CD4-positive, alpha-beta T cell treated with Interleukin-2 at 100 ng/mL for 4 hours (primary cell): Measurements from ENCODE around the gene MLLT3.
A peak's percentile ranks its signal among the peaks of the same experiment; 100 is the strongest.

Experiments used
- DNase-seq: peaks from one replicate; pipeline ENCODE4 v3.0.0-alpha.2; 2020; ENCODE audit warnings: low spot score

MLLT3 gene

GRCh38 chr9:20511686-20512085, 110.6 kb downstream of the MLLT3 start:
- DNase-seq: no peak

GRCh38 chr9:20509466-20509865, 112.8 kb downstream of the MLLT3 start:
- DNase-seq: no peak

DNA sequence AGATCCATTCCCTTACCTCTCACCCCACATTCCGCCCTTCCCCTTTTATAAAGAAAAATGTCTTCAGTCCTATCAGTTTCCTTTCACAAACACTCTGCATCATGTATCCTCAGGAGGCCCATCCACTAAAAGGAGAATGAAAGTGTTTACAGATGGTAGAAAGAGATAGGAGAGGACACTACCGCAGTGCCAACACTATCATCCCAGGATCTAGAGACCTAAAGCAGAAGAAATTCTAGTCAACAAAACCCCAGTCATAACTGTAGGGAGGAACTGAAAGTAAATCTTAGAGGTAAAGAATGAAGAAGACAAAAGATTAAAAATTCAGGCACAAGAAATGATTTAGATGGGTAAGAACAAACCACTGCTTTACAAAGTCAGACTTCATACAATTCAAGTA, 114.1 kb downstream of the MLLT3 start:
- no peak for DNase-seq

DNA sequence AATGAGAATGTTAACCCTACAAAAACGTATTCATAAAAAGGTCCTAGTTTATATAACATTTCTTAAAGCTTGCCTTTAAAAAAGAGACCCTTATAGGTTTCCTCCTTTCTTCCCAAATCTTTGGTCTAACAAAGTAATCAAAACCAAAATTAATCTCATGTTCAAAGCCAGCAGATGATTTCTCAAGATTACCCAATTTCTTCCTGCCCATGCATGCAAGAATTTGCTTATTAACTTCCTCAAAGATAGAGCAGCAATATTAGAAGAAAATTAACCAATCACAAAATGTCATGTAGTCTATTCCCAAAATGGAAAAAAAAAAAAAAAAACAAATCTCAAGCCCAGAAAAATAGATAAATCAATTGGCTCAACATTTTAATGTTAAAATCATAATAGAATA, 114.9 kb downstream of the MLLT3 start:
- no peak for DNase-seq

- no peak for DNase-seq
Measured at GRCh38 chr9:20506099-20506900, 116.0 kb downstream of the MLLT3 start.

DNA sequence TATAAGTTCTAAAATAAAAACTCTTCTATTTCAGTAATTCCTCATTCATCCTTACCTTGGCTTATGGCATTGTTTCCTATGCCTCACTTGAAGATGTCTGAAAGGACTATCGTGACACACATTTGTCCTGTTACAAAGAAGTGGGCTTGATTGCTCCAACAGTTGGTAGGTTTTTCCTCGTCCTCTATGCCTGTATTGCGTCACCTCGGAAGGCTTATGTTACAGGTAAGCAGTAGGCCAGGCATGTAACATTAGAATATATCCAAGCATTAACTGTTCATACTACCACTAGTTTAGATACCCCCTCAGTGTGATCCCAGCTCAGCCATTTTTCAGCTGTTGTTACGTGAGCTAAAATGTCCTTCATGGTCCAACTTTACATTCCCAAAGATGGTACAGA, 116.7 kb downstream of the MLLT3 start:
- no peak for DNase-seq

DNA sequence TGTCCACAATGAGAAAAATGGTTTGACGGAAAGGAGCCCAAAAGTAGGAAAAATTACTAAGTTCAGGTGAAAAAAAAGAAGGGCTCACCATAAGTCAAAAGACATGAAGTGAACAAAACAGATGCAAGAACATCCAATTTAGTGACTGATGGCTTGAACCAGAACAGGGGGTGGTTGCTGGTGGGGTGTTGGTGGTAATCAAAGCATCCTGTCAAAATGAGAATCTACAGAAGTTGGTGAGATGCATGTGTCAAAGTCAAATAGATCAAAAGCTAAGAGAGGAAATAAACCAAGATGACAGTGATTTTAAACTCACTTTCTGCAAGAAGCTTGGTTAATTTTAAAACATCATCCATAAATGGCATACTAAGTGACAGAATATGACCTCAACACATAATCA, 117.4 kb downstream of the MLLT3 start:
- peak; percentile 40 for DNase-seq

GRCh38 chr9:20500101-20500500, 122.2 kb downstream of the MLLT3 start:
- no peak for DNase-seq

DNA sequence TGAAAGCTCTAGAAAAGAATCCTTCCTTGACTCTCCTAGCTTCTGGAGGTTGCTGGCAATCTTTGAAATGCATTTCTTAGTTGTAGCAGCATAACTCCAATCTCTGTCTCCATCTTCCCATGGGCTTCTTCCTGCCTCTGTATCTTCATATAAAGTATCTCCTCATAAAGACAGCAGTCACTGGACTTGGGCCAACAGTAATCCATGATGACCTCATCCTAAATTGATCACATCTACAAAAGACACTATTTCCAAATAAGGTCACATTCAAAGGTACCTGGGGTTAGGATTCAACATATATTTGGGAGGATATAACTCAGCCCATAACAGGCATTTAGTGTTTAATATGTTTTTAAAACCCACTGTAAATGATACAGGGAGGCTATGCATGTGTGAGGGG, 123.3 kb downstream of the MLLT3 start:
- DNase-seq: no peak

DNA sequence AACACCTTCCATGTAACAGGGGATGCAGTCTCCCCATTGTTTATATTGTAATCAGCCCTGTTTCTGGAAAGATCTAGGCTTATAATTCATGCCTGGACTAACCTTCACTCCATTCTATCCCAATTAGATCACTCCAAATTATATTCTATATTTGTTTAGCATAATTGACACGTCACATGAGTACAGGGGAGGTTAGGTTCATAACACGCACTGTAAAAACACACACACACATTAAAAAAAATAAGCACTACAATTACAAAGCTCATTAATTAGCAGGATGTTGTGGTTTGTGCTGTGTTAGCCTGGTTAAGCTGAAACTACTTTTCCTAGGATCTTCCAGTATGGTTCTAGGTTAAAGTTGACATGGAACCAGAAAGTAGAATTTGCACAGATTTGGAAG, 126.0 kb downstream of the MLLT3 start:
- DNase-seq: no peak

DNA sequence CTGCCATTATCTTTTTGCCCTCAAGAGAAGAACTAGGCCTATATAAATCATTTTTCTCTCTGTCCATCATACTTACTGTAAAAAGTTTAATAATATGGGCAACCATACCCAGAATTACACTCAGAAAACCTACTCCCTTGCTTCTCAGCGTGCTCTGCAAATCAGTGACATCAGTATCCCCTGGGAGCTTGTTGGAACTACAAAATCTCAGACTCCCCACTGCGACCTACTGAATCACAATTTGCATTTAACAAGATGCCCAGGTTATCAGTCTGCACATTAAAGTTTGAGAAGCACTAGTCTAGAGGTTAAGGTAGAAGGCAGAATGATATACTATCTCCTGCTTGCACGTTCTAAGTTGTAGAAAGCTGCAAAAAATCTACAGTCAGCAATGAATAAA, 127.2 kb downstream of the MLLT3 start:
- no peak for DNase-seq

DNA sequence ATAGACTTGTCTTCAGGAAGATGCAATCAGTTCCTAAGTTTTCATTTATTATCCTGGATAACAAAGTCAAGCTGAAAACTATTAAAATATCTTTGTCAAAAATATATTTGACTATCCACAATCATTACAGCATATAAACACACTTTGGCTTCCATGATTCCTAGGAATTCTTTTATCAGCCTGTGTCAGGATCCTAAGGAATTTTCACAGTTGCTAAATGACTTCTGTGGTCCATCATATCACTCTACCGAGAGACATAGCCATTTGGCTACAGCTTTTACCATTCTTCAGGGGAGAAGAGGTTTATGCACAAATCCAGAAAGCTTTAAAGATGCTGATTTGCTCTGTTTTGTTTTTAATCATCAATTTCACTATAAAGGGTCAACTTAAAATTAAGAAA, 128.3 kb downstream of the MLLT3 start:
- no peak for DNase-seq

- no peak for DNase-seq
Measured at GRCh38 chr9:20492772-20493171, 129.5 kb downstream of the MLLT3 start.

DNA sequence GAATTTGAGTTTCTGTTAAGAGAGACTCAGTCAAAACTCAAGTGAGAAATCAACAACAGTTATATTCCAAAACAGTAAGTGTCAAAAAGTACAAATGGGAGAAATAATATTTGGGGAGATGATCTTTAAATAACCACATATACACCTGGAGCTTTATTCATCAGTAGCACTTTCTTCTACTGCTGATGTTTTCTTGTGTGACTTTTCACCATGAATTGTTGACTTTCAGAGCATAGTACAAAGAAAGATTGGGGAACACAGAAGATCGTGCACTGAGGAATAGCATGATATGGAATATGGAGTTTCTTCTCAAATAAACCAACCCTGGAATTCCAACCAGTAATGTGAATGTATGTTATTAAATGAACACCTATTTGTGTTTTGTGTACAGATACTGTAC, 130.7 kb downstream of the MLLT3 start:
- DNase-seq: no peak

- no peak for DNase-seq
Measured at GRCh38 chr9:20490246-20490834, 132.0 kb downstream of the MLLT3 start.

- no peak for DNase-seq
Measured at GRCh38 chr9:20488691-20489090, 133.6 kb downstream of the MLLT3 start.

- no peak for DNase-seq
Measured at GRCh38 chr9:20486552-20486951, 135.7 kb downstream of the MLLT3 start.

GRCh38 chr9:20481437-20481836, 140.9 kb downstream of the MLLT3 start:
- DNase-seq: no peak

- DNase-seq: no peak
Measured at GRCh38 chr9:20480249-20480648, 142.1 kb downstream of the MLLT3 start.

GRCh38 chr9:20479419-20480155, 142.7 kb downstream of the MLLT3 start:
- no peak for DNase-seq

- DNase-seq: no peak
Measured at GRCh38 chr9:20478786-20479185, 143.5 kb downstream of the MLLT3 start.

DNA sequence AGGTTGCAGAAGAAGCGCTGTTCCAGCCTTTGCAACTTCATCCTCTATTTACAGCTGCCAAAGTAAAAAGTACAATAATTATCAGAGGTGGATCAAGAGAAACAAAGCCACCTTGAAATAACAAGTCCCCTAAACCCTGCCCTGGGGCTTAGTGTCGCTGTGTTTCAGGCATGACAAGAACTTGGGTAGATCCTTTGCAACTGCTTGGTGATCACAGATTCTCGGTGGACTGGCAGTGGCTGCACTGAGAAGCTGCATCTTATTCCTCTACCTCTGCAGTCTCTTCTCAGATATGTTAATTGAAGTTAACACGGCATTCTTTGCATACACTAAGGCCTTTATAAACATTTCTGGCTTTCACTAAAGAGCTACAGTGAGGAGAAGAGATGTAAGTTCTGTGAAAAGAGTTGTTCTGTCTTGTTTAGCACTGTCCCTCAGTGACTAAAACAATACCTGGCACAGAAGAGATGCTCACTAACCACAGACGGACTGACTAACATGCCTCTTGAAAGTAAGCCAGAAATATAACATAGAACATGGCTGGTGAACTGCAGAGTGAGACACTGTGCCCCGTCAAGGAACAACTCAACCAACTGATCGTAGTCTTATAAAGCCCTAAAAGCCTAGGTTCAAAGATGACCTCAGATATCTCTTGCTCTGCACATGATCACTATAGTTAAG, 144.2 kb downstream of the MLLT3 start:
- DNase-seq: no peak
